NCI-H69 (cell line): ENCODE results near the gene MDM2.
"Not testable (repeated sequence)": the region's sequence is repeated elsewhere in the genome, so short reads cannot be mapped to it uniquely, and the experiment has no call there.

Experiments
- DNase-seq: peaks from one replicate; lab custom pipeline; 2025; lab: John Stamatoyannopoulos, UW

MDM2 gene

GRCh38 chr12:68806488-68807237 lies 1.3 kb upstream of the MDM2 start:
- no peak for DNase-seq

- not testable (repeated sequence) for DNase-seq
These were observed 752 bp upstream of the MDM2 start for GRCh38 chr12:68807274-68807575.

GRCh38 chr12:68808388-68809189 lies 612 bp downstream of the MDM2 start:
- peak; percentile 94 for DNase-seq

- DNase-seq, result no peak
These were observed 1.4 kb downstream of the MDM2 start for GRCh38 chr12:68809190-68810026.

GRCh38 chr12:68810027-68810389 lies 2.0 kb downstream of the MDM2 start:
- not testable (repeated sequence) for DNase-seq

GRCh38 chr12:68811573-68811972 lies 3.6 kb downstream of the MDM2 start:
- not testable (repeated sequence) for DNase-seq

GRCh38 chr12:68812553-68813241 lies 4.7 kb downstream of the MDM2 start:
- no peak for DNase-seq

GRCh38 chr12:68813242-68813593 lies 5.2 kb downstream of the MDM2 start:
- DNase-seq, result no peak

- DNase-seq, result no peak
These were observed 6.7 kb downstream of the MDM2 start for GRCh38 chr12:68814490-68815231.

GRCh38 chr12:68815232-68815927 lies 7.4 kb downstream of the MDM2 start:
- no peak for DNase-seq

GRCh38 chr12:68815928-68816800 lies 8.2 kb downstream of the MDM2 start:
- DNase-seq, result no peak

GRCh38 chr12:68819481-68819880 lies 11.5 kb downstream of the MDM2 start:
- not testable (repeated sequence) for DNase-seq

GRCh38 chr12:68821357-68822188 lies 13.6 kb downstream of the MDM2 start:
- no peak for DNase-seq

- DNase-seq, result no peak
These were observed 15.7 kb downstream of the MDM2 start for GRCh38 chr12:68823696-68824095.

- DNase-seq, result no peak
These were observed 16.2 kb downstream of the MDM2 start for GRCh38 chr12:68824131-68824530.

- no peak for DNase-seq
These were observed 16.7 kb downstream of the MDM2 start for GRCh38 chr12:68824597-68825250.

- no peak for DNase-seq
These were observed 17.7 kb downstream of the MDM2 start for GRCh38 chr12:68825569-68826217.
